Stimulated activated CD4-positive, alpha-beta T cell treated with anti-CD3 and anti-CD28 coated beads, TNF-alpha, amount 100 ng/mL, for 48 hours (primary cell): ENCODE results near the gene CACNA2D1.
"Not testable (repeated sequence)": the region's sequence is repeated elsewhere in the genome, so short reads cannot be mapped to it uniquely, and the experiment has no call there.

Experiments used
- DNase-seq, 3 donors: peaks; one replicate each; pipeline ENCODE4 v3.0.0-alpha.2; 2020; ENCODE audit warnings: low read depth in 3 of 3

CACNA2D1 gene

DNA sequence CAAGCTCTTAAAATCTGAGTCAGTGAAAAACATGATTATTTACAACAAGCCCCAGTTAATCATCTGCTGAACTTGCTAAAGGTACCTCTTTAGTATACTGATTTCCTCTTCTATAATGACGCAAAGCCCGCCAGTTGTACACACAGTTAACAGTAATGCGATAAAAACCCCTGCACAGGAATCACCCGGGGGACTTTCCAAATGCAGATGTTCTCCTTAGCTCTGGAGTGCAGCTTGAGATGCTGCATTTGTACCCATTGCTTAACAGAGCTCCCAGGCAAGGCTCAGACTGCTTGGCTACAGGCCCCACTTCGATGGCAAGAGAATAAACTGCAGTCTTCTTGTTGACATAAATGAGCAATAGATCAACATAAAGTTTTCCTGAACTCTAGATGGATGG, 394.1 kb downstream of the CACNA2D1 start:
- no peak for DNase-seq

- DNase-seq: no peak
Observed at GRCh38 chr7:82044497-82045080, 399.0 kb downstream of the CACNA2D1 start.

GRCh38 chr7:82039621-82040020, 404.0 kb downstream of the CACNA2D1 start:
- no peak for DNase-seq

DNA sequence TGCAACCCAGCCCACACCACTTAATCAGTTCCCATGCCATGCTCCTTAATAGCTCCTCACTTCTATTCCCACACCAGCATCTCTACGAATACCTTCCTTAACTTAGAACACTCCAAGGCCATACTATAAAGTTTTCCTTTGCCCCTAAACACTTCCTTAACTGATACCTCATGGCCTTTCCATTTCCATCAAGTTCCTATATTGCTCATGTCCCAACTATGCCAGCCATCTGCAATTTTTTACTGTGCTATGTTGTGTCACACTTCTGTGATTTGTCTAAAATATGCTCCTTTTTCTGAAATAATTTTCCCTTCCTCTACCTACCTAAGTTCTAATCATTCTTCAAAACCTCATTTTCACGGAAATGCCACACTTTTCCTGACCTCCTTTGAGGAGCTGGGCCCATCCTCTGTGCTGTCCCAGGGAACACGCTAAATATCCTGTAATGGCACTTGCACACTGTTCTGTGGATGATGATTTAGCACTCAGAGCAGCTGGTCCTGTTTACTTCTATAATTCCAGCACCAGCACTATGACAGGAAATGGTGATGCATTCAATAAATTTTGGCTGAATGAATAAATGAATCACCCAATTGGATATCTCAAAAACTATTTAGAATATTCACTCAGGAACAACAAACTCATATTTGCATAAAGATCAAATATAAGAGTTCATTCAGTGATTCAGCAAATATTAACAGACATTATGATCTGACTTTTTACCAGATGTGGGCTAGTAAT, 407.3 kb downstream of the CACNA2D1 start:
- DNase-seq: no peak

GRCh38 chr7:82035456-82035855, 408.1 kb downstream of the CACNA2D1 start:
- DNase-seq: no peak

DNA sequence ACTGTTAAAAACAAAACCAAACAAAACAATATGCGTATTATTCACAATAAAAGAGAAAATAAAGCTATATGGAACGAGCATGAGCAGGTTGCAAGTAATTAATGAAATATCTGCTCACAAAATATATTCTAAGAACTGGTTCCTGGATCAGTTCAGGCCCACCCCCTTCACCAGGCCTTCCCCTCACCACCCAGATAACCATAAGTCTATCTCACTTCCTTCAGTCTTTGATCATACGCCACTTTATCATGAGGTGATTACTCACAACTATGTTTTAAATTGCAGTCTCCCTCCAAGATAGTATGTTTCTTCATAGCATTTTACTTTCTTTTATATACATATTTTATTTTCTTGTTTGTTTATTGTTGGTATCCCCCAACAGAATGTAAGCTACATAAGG, 410.7 kb downstream of the CACNA2D1 start:
- no peak for DNase-seq

- DNase-seq: no peak
Observed at GRCh38 chr7:82029236-82029913, 414.2 kb downstream of the CACNA2D1 start.

- DNase-seq: no peak
Observed at GRCh38 chr7:82028097-82028496, 415.5 kb downstream of the CACNA2D1 start.

GRCh38 chr7:82021713-82022112, 421.9 kb downstream of the CACNA2D1 start:
- no peak for DNase-seq

- DNase-seq: no peak
Observed at GRCh38 chr7:82021036-82021435, 422.5 kb downstream of the CACNA2D1 start.

DNA sequence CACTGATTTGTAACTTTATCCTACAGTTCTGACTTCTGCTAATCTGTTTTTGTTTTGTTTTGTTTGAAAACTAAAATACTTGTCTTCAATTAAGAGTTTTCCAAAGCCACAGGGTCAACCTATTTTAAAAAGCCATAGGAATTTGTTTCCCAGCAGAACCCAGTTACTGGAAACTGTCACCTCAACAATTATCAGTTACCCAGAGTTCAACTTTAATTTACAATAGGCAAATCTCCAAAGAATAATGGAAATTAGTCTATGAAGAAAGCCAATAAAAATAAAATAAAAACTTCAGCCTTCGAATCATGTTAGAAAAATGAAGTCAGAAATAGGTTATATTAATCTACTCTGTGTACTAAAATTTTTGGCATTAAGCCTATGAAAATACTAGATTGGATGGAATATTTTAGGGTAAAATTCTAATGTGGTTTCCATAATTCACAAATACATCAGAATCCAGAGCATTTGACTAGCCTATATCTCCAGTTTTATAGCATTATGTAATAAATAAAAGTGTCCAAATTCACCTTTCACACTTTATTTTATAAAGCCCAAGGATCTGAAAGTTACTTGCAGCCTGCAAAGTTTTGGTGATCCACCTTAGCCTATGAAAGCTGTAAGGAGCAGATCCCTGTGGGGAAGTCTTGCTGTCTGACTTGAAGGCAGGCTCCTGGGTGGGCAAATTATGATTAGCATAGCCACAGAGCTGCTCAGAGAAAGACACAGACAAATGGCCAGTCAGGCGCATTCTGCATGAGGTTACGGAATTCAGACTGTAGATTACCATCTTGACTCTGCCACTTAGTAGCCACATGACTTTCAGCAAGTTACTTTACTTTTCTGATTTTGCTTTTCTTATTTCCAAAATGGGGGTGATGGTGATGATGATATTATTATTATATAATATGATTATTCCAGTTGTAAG, 423.8 kb downstream of the CACNA2D1 start:
- no peak for DNase-seq

DNA sequence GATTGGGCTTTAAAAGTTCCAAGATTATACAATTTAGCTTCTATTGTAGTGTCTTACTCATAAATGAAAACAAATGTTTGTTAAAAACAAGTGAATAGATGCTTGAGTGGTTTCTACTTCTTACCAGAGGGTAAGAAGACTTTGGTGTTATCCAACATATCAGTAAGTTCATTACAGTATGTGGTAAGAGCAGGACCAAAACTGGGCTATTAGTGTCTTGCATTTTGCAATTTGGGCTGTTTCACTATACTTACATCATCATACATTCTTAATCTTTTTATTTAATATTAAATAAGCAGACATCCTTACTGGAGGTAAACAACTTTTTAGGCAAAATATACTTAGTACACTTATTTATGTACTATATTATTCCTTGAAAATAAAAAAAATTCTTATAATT, 425.4 kb downstream of the CACNA2D1 start:
- no peak for DNase-seq

DNA sequence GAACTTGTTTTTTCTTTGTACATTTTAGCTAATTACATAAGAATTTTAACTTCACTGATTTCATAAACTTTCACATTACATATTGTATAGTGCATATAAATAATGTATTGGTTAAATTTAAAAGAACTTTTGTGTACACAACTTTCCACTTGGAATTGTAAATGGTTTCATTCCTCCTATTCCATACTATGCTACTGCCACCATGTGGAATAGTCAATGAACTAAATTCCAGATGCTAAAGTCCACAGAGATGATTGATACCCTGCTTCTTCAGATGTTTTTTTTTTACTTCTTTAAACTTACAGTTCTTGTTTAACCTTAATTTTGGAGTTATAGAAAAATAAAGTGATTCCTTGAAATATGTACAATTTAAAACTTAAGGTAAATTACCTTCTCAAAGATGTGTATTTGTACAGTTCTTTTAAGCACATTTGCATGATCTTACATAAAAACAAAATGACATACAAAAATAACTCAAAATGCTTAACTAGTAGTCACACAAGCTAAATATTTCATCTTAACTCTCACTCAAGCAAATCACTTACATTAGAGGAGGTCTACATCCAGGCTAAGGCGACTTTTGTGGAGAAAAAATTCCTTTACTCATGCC, 426.1 kb downstream of the CACNA2D1 start:
- DNase-seq: no peak

DNA sequence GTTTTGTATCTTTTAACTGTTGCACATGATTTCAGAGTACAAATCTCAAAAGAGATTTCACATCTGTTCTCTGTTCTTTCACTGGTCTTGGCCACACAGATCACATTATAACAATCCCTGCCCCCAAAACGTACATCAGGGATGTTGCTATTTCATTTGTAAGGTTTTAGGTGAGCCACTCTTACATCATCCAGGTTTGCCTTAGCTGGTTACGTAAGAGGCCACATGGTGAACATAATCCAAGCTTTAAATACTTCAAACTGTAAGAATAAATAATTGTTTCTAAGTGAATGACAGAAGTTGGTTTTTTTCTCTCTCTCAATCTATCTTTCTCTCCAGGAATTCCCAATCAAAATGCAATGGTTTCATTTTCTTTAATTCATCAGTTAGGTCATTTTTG, 427.8 kb downstream of the CACNA2D1 start:
- no peak for DNase-seq

DNA sequence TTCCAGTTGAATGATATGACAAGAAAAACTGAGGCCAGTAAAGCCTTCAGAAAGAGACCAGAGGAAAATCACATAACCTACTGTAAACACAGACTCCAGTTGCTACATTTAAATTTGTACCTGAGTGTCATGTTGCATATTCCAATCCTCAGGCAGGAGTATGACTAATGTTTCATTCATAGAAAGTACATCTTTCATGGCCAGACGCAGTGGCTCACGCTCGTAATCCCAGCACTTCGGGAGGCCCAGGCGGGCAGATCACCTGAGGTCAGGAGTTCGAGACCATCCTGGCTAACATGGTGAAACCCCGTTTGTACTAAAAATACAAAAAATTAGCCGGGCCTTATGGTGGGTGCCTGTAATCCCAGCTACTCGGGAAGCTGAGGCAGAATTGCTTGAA, 429.0 kb downstream of the CACNA2D1 start:
- not testable (repeated sequence) for DNase-seq

- DNase-seq: no peak
Observed at GRCh38 chr7:82012453-82012852, 431.1 kb downstream of the CACNA2D1 start.

DNA sequence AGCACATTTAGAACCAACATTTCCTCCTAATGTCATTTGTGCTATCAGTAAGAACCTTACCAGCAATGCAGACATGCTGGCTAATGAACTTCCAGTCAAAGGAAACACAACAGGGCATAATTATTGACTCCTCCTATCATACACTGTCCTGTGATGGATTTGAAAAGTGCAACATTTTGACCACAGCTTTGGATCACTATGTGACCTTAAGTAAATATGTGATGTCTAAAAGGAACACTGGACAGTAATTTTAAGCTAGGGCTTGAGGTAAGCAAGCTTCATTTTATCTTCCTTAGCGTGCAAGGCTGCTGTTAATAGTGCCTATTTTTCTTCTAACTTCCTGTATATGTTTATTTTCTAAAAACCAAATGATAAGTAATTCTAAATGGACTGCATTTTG, 433.2 kb downstream of the CACNA2D1 start:
- no peak for DNase-seq

GRCh38 chr7:82007315-82007714, 436.3 kb downstream of the CACNA2D1 start:
- DNase-seq: no peak

GRCh38 chr7:82005056-82005455, 438.5 kb downstream of the CACNA2D1 start:
- no peak for DNase-seq

- DNase-seq: no peak
Observed at GRCh38 chr7:81993186-81993585, 450.4 kb downstream of the CACNA2D1 start.

GRCh38 chr7:81990395-81990794, 453.2 kb downstream of the CACNA2D1 start:
- DNase-seq: no peak
